Vagina (tissue), 2 donors: ENCODE data around the gene DGKG. TPM values are rescaled to one million over a fixed set of nuclear protein-coding genes. Genes with fewer than 3 reads are reported as not detected.

ENCODE experiments used
- DNase-seq, 2 donors: peaks; one replicate each; pipeline ENCODE4 v3.0.0-alpha.2; 2017; ENCODE audit errors: extremely low spot score in 2 of 2
- H3K27ac ChIP-seq: fragments of 200-600 bp; sonication (generic); one replicate; pipeline ENCODE4 v1.5.1; 2019
- H3K27me3 ChIP-seq: fragments of 200-600 bp; sonication (generic); one replicate; pipeline ENCODE4 v1.5.1; 2019
- H3K36me3 ChIP-seq, 2 donors: fragments of 200-600 bp; sonication (generic); one replicate each; pipeline ENCODE4 v1.5.1; 2017 to 2019
- H3K4me1 ChIP-seq: fragments of 200-600 bp; sonication (generic); one replicate; pipeline ENCODE4 v1.5.1; 2019
- H3K4me3 ChIP-seq, 2 donors: fragments of 200-600 bp; sonication (generic); 1 replicate in 1 of 2; 2 replicates in 1 of 2; pipeline ENCODE4 v1.5.1; 2016 to 2019
- H3K9me3 ChIP-seq: fragments of 200-600 bp; sonication (generic); one replicate; pipeline ENCODE4 v1.5.1; 2019
- POLR2A ChIP-seq, 2 donors: fragments of 450-650 bp; IDR thresholded peaks; one replicate each; pipeline ENCODE4 v1.6.1; 2017; ENCODE audit warnings: antibody characterized with exemption in 2 of 2, mild to moderate bottlenecking in 2 of 2, moderate library complexity in 2 of 2
- POLR2AphosphoS5 ChIP-seq, 2 donors: sonication (generic); formaldehyde crosslinking; IDR thresholded peaks; one replicate each; pipeline ENCODE4 v1.9.0; 2017; ENCODE audit warnings: antibody characterized with exemption in 2 of 2, mild to moderate bottlenecking in 2 of 2, low read depth in 1 of 2; ENCODE audit not compliant: insufficient read depth in 1 of 2
- intact Hi-C: fragments of 100-400 bp; cut with DNase I; formaldehyde crosslinking; loops from one replicate; pipeline ENCODE4 v1.15.1; 2023
- total RNA-seq: library from RNA; depleted of rRNA; stranded (reverse); fragments of >200 nt; gene quantifications from one replicate; pipeline ENCODE4 v1.2.3, GENCODE V29; 2016
- TF ChIP-seq, protein P1 (sequence below), 3 experiments: fragments of 450-650 bp in 2 of 3; fragments of 200-600 bp in 1 of 3; sonication (generic) in 1 of 3; IDR thresholded peaks; one replicate each; pipeline ENCODE4 v1.5.1; 2017 to 2019; ENCODE audit warnings: antibody characterized with exemption in 3 of 3, mild to moderate bottlenecking in 2 of 3, moderate library complexity in 2 of 3

Gene DGKG
- total RNA-seq, 1 donor from 2014 or later, result 2.5 TPM

DNA sequence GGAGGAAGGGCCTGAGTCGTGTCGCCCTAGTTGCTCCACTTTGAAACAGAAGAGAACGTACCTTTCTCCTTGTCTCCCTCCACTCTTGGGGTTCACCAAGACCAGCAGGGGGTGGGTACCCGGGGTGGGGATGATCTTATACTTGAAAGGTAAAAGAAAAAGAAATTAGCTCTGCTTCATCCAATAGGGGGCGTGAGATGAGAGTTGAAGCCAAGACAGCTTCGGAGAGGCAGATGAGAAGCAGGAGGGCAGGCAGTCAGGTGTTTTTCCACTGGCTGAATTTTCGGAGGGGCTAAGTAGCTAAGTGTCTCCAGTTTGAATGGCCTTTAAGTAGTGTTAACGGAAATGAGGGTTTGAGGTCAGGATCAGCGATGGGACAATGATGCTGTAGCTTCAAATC, 100.4 kb downstream of the DGKG start:
- no peak for DNase-seq
- intact Hi-C loops, result loop anchor here (10.0 kb wide), 1 partner anchor 273 kb away; no protein-coding TSS in a partner anchor
- H3K4me1 ChIP-seq, result peaks cover 9% of the 10 kb centered on the region
- no peaks in the 10 kb centered on the region for H3K9me3 ChIP-seq
- H3K36me3 ChIP-seq, result no peaks in the 10 kb centered on the region
- H3K27ac ChIP-seq, result no peak overlapping the region
- TF ChIP-seq POLR2AphosphoS5 (IDR thresholded peaks at IDR 0.05; ENCODE audit: insufficient read depth in 1 of 2, low read depth in 1 of 2) (no peak), POLR2A (IDR thresholded peaks at IDR 0.05) (no peak)
- TF ChIP-seq, protein P1, sequence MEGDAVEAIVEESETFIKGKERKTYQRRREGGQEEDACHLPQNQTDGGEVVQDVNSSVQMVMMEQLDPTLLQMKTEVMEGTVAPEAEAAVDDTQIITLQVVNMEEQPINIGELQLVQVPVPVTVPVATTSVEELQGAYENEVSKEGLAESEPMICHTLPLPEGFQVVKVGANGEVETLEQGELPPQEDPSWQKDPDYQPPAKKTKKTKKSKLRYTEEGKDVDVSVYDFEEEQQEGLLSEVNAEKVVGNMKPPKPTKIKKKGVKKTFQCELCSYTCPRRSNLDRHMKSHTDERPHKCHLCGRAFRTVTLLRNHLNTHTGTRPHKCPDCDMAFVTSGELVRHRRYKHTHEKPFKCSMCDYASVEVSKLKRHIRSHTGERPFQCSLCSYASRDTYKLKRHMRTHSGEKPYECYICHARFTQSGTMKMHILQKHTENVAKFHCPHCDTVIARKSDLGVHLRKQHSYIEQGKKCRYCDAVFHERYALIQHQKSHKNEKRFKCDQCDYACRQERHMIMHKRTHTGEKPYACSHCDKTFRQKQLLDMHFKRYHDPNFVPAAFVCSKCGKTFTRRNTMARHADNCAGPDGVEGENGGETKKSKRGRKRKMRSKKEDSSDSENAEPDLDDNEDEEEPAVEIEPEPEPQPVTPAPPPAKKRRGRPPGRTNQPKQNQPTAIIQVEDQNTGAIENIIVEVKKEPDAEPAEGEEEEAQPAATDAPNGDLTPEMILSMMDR (IDR thresholded peaks at IDR 0.05), result no peak
- H3K4me3 ChIP-seq, result no peak overlapping the region
- H3K27me3 ChIP-seq, result no peaks in the 10 kb centered on the region

DNA sequence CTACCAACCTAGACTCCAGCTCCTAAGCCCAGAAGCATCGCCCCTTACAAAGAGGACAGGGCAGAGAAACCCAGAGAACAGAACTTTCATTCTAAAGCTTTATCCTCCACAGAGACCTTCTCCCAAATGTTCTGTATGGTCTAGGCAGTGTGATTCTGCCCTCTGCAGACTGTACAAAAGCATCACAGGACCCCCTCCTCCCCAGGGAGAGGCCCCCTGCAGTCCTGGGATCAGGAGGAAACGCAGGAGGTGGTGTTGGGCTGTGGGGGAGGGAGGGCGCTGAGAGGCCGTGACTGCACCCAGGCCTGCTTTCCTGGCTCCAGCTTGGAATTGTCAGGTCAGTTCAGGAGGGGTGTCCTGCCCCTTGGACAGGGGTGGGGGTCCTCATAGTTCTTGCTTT, 101.3 kb downstream of the DGKG start:
- Histone ChIP-seq H3K27me3 (no peaks in the 10 kb centered on the region), H3K4me1 (peaks cover 9% of the 10 kb centered on the region), H3K4me3 (no peak overlapping the region), H3K27ac (no peak overlapping the region), H3K9me3 (no peaks in the 10 kb centered on the region), H3K36me3 (no peaks in the 10 kb centered on the region)
- TF ChIP-seq POLR2A (IDR thresholded peaks at IDR 0.05) (no peak), POLR2AphosphoS5 (IDR thresholded peaks at IDR 0.05; ENCODE audit: insufficient read depth in 1 of 2, low read depth in 1 of 2) (no peak)
- TF ChIP-seq, protein P1 (IDR thresholded peaks at IDR 0.05), result no peak
- intact Hi-C loops, result loop anchor here (10.0 kb wide), 1 partner anchor 274 kb away; no protein-coding TSS in a partner anchor
- DNase-seq, result no peak

DNA sequence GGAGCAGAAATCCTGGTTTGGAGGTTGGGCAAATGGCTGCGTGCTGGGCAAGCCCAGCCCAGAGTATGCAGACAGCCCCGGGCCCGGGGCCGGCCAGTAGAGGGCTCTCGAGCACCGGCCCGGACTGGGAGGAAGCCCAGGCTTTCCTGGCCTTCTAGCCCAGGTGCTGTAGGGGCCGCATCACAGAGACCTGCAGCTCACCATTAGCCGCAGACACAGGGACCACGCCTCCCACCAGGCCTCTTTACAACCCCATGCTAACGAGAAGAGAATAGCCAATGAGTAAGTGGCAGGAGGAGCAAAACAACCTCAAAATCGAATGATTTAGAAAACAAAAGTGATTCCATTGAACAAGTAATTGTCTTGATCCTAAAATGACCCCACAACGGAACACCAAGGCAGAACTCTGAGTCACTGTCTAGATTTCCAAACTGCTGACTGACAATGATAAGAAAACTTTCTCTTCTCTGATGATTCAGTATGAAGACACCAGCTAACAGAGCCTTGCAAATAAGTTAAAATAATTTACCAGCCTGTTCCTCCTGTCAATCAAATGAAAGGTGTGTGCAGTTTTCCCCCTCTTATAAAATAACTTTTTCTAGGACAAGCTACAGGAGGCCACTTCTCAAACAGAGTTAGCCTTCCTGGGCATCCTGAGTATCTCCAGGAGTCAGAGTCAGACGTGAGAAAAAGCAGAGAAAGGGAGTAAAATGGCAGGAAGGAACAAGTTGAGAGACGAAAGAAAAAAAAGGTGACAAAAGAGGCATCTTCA, 102.2 kb downstream of the DGKG start:
- no peak for DNase-seq
- Histone ChIP-seq H3K4me1 (peaks cover 9% of the 10 kb centered on the region), H3K36me3 (no peaks in the 10 kb centered on the region), H3K9me3 (no peaks in the 10 kb centered on the region), H3K27me3 (no peaks in the 10 kb centered on the region), H3K27ac (no peak overlapping the region), H3K4me3 (no peak overlapping the region)
- intact Hi-C loops, result loop anchor here (10.0 kb wide), 1 partner anchor 275 kb away; no protein-coding TSS in a partner anchor
- TF ChIP-seq, protein P1 (IDR thresholded peaks at IDR 0.05), result peak in 2 of 3 experiments; percentile 36 to 47
- TF ChIP-seq POLR2A (IDR thresholded peaks at IDR 0.05) (no peak), POLR2AphosphoS5 (IDR thresholded peaks at IDR 0.05; ENCODE audit: insufficient read depth in 1 of 2, low read depth in 1 of 2) (no peak)

DNA sequence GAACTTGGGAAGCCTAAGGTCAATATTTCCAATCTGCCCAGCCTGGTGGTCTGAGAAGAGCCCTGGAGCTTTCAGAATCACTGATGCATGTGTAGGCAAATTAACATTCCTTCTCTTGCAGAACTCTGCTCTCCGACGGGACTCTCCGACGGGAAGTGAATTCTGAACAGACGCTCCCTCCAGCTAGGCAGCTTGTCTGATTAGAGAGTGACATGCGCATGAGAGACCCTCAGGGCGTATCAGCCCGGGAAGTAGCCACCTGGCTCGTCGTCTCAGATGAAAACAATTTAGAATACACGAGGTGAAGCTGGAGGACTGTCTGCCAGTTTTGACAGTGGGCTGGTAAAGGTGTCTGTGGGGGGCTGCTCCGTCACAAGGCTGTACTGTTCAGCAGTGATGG, 103.1 kb downstream of the DGKG start:
- no peaks in the 10 kb centered on the region for H3K27me3 ChIP-seq
- no peak overlapping the region for H3K4me3 ChIP-seq
- no peak for DNase-seq
- H3K27ac ChIP-seq, result no peak overlapping the region
- TF ChIP-seq, protein P1 (IDR thresholded peaks at IDR 0.05), result no peak
- TF ChIP-seq POLR2A (IDR thresholded peaks at IDR 0.05), result no peak
- no peak for TF ChIP-seq POLR2AphosphoS5 (IDR thresholded peaks at IDR 0.05; ENCODE audit: insufficient read depth in 1 of 2, low read depth in 1 of 2)
- H3K36me3 ChIP-seq, result no peaks in the 10 kb centered on the region
- H3K9me3 ChIP-seq, result no peaks in the 10 kb centered on the region
- intact Hi-C loops, result no loop called here
- peaks cover 9% of the 10 kb centered on the region for H3K4me1 ChIP-seq

DNA sequence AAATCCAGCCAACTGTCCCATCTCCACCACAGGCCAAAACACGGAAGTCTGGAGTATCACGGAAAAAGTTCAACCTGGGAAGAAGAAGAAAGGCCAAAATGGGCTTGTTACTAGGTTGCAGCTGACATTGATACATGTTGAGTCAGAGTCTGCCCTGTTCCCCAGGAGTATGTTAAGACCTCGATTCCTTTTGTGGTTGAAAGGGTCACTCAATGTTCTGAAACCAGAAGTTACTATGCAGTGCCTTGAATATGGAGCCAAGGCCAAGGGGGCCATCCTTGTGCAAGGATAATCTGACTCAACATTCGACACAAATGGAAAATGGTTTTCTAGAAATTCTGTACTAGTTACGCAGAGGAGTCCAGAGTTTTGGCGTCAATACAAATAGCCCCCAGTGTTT, 104.2 kb downstream of the DGKG start:
- intact Hi-C loops, result no loop called here
- DNase-seq, result no peak
- no peak overlapping the region for H3K4me3 ChIP-seq
- no peaks in the 10 kb centered on the region for H3K36me3 ChIP-seq
- TF ChIP-seq POLR2A (IDR thresholded peaks at IDR 0.05) (no peak), POLR2AphosphoS5 (IDR thresholded peaks at IDR 0.05; ENCODE audit: insufficient read depth in 1 of 2, low read depth in 1 of 2) (no peak)
- TF ChIP-seq, protein P1 (IDR thresholded peaks at IDR 0.05), result no peak
- no peak overlapping the region for H3K27ac ChIP-seq
- peaks cover 9% of the 10 kb centered on the region for H3K4me1 ChIP-seq
- no peaks in the 10 kb centered on the region for H3K9me3 ChIP-seq
- H3K27me3 ChIP-seq, result no peaks in the 10 kb centered on the region
